GM15510 (cell line): ENCODE results near the gene PCGF2.

ENCODE experiments used
- POLR2A ChIP-seq: IDR thresholded peaks from 3 replicates; pipeline ENCODE4 v1.6.1; 2011; ENCODE audit warnings: borderline replicate concordance; ENCODE audit not compliant: insufficient read length; ENCODE audit errors: extremely low read depth

PCGF2 gene

DNA sequence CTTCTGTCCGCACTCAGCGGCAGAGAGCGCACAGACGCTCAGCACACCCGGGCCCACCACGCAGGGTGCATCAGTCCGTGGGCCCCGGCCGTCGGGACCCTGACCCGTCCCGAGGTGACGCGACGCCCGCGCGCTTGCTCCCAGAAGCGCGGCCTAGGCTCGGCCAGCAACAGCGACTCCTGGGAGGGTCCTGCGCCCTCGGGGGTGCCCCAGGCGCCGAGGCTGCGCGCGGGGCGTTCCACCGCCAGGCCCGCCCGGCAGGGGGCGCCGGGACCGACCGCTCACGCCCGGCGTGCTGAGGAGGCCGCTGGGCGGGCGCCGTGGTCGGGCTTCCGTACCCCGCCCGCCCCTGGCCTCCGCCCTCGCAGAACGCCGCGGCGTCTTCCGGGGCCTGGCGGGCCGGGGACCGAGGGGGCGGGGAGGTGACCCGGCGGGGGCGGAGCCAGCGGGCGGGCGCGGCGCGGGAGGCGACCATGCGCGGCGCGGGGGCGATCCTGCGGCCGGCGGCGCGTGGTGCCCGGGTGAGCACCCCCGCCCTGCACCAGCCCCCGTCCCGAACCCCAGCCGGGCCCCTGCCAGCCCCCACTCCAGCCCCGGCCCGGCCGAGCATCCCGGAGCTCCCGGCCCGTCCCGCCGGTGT, 18.1 kb downstream of the PCGF2 start, which contains the start of gene CISD3:
Gene CISD3 (plus strand): TSS at position 456 of the 640 bp plus-strand sequence. CDS start 18 bp downstream, at position 474.
- TF ChIP-seq POLR2A, result no peak

DNA sequence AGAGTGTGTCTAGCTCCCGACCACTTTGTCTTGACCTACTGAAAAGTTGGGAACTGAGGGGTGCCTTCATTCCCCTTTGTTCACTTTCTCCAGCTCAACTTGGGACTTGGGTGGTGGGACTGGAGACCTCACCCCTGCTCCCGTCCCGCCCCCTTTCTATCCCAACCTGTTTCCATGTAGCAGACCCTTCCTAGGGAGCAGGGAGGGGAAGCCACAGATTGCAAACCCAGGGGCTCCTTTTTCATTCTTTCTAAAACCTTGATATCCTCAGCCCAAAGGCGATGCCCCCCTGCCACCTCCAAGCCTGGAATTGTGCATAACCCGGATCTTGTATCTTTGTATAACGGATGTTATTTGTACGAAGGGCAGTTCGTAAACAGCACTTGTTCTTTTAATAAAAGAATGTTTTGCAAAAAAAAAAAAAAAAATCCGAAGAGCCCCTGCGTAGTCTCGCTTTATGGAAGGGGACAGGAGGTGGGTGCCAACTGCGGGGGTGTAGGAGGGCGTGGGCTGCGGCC, 18.7 kb downstream of the PCGF2 start:
- TF ChIP-seq POLR2A, result no peak

DNA sequence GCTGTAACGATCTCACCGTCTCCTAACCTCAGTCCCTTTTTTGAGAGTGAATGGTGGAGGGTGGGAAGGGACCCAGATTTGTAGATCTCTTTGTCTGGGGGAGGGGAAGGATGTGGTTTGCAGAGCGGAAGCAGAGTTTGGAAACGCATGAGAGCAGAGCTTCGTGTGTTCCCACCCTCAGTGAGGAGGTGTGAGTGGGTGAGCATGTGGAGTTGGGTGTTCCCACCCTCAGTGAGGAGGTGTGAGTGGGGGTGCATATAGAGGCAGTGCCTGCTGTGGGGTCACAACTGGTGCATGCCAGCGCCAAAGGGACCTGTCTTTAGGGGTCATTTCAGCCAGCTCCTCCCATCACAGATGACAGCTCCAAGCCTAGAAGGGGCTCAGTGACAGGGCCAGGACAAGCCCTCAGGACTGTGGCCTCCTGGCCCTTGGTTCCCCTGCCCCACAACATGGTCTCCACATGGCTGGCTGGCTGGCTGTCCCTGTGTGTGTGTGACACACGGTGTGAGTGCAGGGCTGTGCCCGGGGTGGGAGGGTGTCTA, 19.8 kb downstream of the PCGF2 start:
- TF ChIP-seq POLR2A, result no peak

DNA sequence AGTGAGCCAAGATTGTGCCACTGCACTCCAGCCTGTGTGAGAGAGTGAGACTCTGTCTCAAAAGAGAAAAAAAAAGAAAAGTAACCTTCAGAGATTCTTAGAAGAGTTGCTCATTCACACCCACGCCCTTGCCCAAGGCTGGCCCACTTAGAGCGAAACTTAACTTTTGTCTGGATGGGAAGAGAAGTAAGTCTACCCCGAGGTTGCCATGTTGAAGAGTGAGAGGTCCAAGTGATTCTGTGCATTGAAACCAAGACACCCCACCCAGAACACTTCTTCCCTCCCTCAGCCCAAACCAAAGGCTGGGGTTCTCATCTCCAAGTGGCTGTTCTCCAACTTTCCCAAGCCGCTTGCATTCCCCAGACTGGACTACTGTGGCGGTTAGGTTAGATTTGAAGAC, 20.4 kb downstream of the PCGF2 start:
- no peak for TF ChIP-seq POLR2A

DNA sequence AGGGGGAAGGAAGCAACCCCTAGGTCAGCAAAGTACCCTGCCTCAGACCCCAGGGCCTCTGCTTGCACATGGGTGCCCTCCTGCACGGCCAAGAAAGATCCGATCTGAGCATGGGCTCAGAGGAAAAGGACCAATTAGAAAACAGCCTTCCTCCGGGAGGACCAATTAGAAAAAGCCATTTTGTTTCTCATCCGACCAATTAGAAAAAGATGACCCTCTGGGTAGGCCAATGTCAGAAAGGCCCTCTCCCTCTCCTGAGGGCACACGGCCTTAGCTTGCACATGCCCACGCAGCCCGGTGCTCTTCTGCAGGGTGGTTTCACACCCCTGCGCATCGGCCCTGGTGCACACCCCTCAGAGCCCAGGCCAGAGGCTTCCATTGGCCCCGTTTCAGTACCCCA, 23.1 kb downstream of the PCGF2 start:
- no peak for TF ChIP-seq POLR2A

DNA sequence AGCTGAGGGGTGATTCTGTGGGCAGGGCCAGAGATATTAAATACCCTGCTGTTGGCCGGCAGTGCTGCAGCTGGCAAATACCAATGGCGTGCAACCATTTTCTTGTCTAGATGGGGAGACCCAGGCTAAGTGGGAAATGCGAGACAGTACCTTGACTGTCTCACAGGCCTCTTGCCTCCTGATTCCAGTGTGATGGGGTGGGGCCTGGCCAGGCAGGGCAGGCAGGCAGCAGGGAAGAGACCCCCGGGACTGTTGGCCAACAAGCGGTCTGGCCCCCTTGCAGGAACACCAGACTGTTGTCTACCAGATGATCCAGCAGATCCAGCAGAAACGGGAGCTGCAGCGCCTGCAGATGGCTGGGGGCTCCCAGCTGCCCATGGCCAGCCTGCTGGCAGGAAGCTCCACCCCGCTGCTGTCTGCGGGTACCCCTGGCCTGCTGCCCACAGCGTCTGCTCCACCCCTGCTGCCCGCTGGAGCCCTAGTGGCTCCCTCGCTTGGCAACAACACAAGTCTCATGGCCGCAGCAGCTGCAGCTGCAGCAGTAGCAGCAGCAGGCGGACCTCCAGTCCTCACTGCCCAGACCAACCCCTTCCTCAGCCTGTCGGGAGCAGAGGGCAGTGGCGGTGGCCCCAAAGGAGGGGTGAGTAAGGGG, 23.7 kb downstream of the PCGF2 start:
- no peak for TF ChIP-seq POLR2A

DNA sequence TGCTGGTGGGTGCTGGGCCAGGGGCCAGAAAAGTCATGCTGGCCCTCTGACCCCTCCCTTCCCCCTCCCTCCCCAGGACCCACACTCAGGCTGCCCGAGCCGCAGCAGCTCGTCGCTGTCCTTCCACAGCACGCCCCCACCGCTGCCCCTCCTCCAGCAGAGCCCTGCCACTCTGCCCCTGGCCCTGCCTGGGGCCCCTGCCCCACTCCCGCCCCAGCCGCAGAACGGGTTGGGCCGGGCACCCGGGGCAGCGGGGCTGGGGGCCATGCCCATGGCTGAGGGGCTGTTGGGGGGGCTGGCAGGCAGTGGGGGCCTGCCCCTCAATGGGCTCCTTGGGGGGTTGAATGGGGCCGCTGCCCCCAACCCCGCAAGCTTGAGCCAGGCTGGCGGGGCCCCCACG, 26.3 kb downstream of the PCGF2 start:
- TF ChIP-seq POLR2A, result no peak

DNA sequence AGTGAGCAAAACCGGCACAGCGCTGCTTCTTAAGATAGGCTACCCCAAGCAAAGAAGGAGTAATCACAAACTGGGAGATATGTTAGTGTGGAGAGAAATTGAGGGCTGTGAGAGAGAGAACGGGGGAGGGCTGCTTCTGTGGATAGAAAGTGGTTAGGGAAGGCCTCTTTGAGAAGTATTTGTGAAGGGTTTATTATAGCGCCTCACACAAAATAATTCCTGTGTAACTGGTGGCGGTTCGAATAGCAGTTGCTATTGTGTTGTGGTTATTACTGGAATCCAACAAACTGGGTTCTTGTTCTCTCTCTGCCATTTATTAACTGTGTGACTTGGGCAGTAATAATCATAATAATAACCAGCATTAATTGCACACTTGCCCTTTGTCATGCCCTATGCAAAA, 27.2 kb downstream of the PCGF2 start:
- no peak for TF ChIP-seq POLR2A

DNA sequence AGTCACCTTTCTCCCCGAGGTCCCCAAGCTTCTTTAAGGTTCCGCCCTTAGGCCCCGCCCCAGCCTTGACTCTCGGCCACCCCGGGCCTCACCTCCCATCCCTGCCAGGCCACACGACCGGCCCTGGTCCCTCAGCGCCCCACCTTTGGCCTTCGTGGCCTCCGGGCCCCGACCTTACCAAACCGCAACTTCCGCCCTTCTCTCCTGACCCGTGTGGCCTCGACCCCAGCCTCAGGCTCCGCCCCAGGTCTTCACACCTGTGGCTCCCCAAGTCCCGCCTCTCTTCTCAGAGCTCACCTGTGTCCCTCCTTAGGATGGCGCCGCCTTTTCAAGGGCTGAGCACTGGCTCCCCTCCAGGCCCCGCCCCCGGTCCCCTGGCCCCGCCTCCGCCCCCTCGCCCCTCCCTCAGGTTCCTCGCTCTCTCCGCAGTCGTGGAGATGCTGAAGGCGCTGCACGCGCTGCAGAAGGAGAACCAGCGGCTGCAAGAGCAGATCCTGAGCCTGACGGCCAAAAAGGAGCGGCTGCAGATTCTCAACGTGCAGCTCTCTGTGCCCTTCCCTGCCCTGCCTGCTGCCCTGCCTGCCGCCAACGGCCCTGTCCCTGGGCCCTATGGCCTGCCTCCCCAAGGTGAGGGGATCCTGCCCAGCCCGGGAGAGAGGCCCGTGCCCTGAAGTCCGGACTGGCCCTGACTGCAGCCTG, 28.0 kb downstream of the PCGF2 start:
- no peak for TF ChIP-seq POLR2A

DNA sequence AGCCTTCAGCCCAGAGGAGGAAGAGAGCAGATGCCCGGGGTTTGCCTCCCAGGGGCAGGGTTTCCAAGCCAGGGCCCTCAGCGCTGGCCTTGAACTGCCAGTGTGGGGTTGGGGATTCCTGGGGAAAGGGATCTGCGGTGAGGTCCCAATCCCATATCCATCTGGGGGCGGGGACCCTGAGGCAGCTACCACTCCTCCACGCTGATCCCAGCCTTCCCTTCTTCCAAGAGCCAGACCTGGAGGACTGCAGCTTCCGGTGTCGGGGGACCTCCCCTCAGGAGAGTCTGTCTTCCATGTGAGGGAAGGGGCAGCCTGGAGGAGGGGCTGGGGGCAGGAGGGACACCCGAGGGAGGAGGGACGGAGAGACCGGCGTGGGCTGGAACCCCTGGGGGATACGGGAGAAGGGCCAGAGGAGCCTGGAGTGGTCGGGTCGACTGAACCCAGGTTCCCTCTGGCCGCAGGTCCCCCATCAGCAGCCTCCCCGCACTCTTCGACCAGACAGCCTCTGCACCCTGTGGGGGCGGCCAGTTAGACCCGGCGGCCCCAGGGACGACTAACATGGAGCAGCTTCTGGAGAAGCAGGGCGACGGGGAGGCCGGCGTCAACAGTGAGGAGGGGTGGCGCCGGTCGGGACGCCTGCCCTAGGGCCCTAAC, 28.7 kb downstream of the PCGF2 start:
- TF ChIP-seq POLR2A, result no peak

DNA sequence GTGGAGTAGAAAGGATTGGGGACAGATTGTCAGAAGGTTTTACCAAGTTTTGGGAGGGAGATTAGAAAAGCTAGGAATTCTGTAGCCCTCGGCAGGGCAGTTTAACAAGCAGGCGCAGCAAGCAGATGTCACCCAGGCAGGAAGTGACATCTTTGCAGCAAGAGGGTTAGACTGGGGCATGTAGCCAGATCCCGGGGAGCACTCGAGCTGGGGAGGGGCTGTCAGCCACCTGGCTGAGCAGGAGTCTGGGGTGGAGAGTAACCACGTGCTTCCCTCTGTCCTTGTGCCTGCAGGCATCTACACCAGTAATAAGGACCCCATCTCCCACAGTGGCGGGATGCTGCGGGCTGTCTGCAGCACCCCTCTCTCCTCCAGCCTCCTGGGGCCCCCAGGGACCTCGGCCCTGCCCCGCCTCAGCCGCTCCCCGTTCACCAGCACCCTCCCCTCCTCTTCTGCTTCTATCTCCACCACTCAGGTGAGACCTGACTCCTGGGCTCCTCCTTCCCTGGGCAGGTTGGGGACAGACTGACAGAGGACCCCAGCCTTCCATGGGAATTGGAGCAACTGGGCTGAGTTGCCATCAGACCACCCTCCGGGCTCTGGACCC, 30.9 kb downstream of the PCGF2 start:
- TF ChIP-seq POLR2A, result no peak

DNA sequence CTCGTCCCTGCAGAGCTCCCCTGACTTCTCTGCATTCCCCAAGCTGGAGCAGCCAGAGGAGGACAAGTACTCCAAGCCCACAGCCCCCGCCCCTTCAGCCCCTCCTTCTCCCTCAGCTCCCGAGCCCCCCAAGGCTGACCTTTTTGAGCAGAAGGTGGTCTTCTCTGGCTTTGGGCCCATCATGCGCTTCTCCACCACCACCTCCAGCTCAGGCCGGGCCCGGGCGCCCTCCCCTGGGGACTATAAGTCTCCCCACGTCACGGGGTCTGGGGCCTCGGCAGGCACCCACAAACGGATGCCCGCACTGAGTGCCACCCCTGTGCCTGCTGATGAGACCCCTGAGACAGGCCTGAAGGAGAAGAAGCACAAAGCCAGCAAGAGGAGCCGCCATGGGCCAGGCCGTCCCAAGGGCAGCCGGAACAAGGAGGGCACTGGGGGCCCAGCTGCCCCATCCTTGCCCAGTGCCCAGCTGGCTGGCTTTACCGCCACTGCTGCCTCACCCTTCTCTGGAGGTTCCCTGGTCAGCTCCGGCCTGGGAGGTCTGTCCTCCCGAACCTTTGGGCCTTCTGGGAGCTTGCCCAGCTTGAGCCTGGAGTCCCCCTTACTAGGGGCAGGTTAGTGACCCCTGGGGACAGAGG, 31.6 kb downstream of the PCGF2 start:
- TF ChIP-seq POLR2A, result no peak

DNA sequence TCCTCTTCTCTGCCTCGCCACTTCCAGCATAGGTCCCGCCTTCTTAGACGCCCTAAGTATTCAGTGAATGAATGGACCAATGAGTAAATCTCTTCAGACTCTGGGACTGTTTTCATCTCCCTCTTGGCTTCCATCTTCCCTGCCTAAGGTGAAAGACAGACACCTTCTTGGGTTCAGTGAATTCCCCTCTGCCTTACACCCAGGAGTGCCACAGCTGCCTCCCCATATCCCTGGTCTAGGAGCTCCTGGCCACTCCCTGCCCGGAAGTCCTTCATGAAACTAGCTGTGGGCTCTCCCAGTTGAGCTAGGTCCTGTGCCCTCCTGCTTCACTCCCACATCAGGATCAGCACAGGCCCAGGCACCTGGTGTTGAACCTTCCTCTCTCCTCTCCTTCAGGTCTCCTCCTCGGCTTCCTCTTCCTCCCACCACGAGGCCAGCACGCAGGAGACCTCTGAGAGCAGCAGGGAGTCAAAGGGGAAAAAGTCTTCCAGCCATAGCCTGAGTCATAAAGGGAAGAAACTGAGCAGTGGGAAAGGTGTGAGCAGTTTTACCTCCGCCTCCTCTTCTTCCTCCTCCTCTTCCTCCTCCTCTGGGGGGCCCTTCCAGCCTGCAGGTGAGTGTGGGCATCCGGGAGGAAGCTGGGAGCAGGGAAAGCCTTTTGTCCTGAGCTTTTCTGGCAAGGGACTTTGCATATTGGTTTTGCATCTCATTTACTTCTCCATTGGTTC, 32.8 kb downstream of the PCGF2 start:
- no peak for TF ChIP-seq POLR2A
